Peyer's patch (tissue), 4 donors: ENCODE data around the gene COL4A6. TPM values are rescaled to one million over a fixed set of nuclear protein-coding genes. Genes with fewer than 3 reads are reported as not detected.

Experiments used
- DNase-seq, 3 donors: peaks; one replicate each; pipeline ENCODE4 v3.0.0-alpha.2; 2017 to 2019
- H3K27ac ChIP-seq, 4 donors: fragments of 200-600 bp; sonication (generic); one replicate each; pipeline ENCODE4 v1.5.1; 2016 to 2019
- H3K27me3 ChIP-seq, 2 donors: fragments of 200-600 bp; sonication (generic); one replicate each; pipeline ENCODE4 v1.5.1; 2019
- H3K36me3 ChIP-seq, 3 donors: fragments of 200-600 bp; sonication (generic); one replicate each; pipeline ENCODE4 v1.5.1; 2016 to 2019
- H3K4me1 ChIP-seq, 4 donors: fragments of 200-600 bp; sonication (generic); one replicate each; pipeline ENCODE4 v1.5.1; 2016 to 2019
- H3K4me3 ChIP-seq, 4 donors: fragments of 200-600 bp; sonication (generic); 1 replicate in 3 of 4; 2 replicates in 1 of 4; pipeline ENCODE4 v1.5.1; 2016 to 2019; ENCODE audit warnings: mild to moderate bottlenecking in 1 of 4
- H3K9me3 ChIP-seq, 4 donors: fragments of 200-600 bp; sonication (generic); one replicate each; pipeline ENCODE4 v1.5.1; 2016 to 2019; ENCODE audit warnings: mild to moderate bottlenecking in 1 of 4
- CTCF ChIP-seq, 6 experiments: fragments of 450-650 bp in 4 of 6; fragments of 200-600 bp in 2 of 6; sonication (generic) in 1 of 6; IDR thresholded peaks; one replicate each; pipeline ENCODE4 v1.5.1; 2017 to 2019; ENCODE audit warnings: antibody characterized with exemption in 6 of 6, mild to moderate bottlenecking in 3 of 6, moderate library complexity in 1 of 6
- POLR2A ChIP-seq, 2 donors: fragments of 450-650 bp; IDR thresholded peaks; one replicate each; pipeline ENCODE4 v1.5.1; 2017; ENCODE audit warnings: antibody characterized with exemption in 2 of 2, mild to moderate bottlenecking in 2 of 2, moderate library complexity in 2 of 2
- total RNA-seq, 4 donors: library from RNA; depleted of rRNA; stranded (reverse); fragments of >200 nt; gene quantifications; one replicate each; pipeline ENCODE4 v1.1.0, GENCODE V29; 2016

Gene COL4A6
- total RNA-seq, 4 donors from 2014 or later = 0.18 to 2.4 (median 0.89) TPM

- no peak for DNase-seq
- H3K9me3 ChIP-seq = no peaks in the 10 kb centered on the region
- H3K27me3 ChIP-seq = no peaks in the 10 kb centered on the region
- no peak overlapping the region for H3K27ac ChIP-seq
- H3K4me3 ChIP-seq = no peak overlapping the region
- TF ChIP-seq CTCF (IDR thresholded peaks at IDR 0.05) = no peak
- TF ChIP-seq POLR2A (IDR thresholded peaks at IDR 0.05) = no peak
- no peaks in the 10 kb centered on the region for H3K4me1 ChIP-seq
- H3K36me3 ChIP-seq = no peaks in the 10 kb centered on the region
Observed at GRCh38 chrX:108203540-108203939, 234.7 kb downstream of the COL4A6 start.

GRCh38 chrX:108199691-108200090 lies 238.5 kb downstream of the COL4A6 start:
- no peak overlapping the region for H3K27ac ChIP-seq
- peak in 5 of 6 experiments; percentile 4 to 29 (median 28) for TF ChIP-seq CTCF (IDR thresholded peaks at IDR 0.05)
- no peak for TF ChIP-seq POLR2A (IDR thresholded peaks at IDR 0.05)
- H3K9me3 ChIP-seq = no peaks in the 10 kb centered on the region
- no peak for DNase-seq
- no peaks in the 10 kb centered on the region for H3K4me1 ChIP-seq
- H3K4me3 ChIP-seq = no peak overlapping the region
- no peaks in the 10 kb centered on the region for H3K36me3 ChIP-seq
- H3K27me3 ChIP-seq = no peaks in the 10 kb centered on the region

GRCh38 chrX:108199041-108199440 lies 239.2 kb downstream of the COL4A6 start:
- no peak for DNase-seq
- H3K27ac ChIP-seq = no peak overlapping the region
- no peaks in the 10 kb centered on the region for H3K27me3 ChIP-seq
- H3K4me1 ChIP-seq = no peaks in the 10 kb centered on the region
- TF ChIP-seq CTCF (IDR thresholded peaks at IDR 0.05) (no peak), POLR2A (IDR thresholded peaks at IDR 0.05) (no peak)
- no peak overlapping the region for H3K4me3 ChIP-seq
- H3K9me3 ChIP-seq = no peaks in the 10 kb centered on the region
- H3K36me3 ChIP-seq = no peaks in the 10 kb centered on the region

GRCh38 chrX:108198420-108198819 lies 239.8 kb downstream of the COL4A6 start:
- no peaks in the 10 kb centered on the region for H3K27me3 ChIP-seq
- H3K36me3 ChIP-seq = no peaks in the 10 kb centered on the region
- no peak overlapping the region for H3K27ac ChIP-seq
- H3K9me3 ChIP-seq = no peaks in the 10 kb centered on the region
- TF ChIP-seq CTCF (IDR thresholded peaks at IDR 0.05) (no peak), POLR2A (IDR thresholded peaks at IDR 0.05) (no peak)
- H3K4me1 ChIP-seq = no peaks in the 10 kb centered on the region
- H3K4me3 ChIP-seq = no peak overlapping the region
- DNase-seq = no peak

- DNase-seq = no peak
- TF ChIP-seq POLR2A (IDR thresholded peaks at IDR 0.05) = no peak
- TF ChIP-seq CTCF (IDR thresholded peaks at IDR 0.05) = no peak
- no peaks in the 10 kb centered on the region for H3K9me3 ChIP-seq
- H3K4me1 ChIP-seq = no peaks in the 10 kb centered on the region
- H3K36me3 ChIP-seq = no peaks in the 10 kb centered on the region
- H3K4me3 ChIP-seq = no peak overlapping the region
- no peaks in the 10 kb centered on the region for H3K27me3 ChIP-seq
- no peak overlapping the region for H3K27ac ChIP-seq
Observed at GRCh38 chrX:108186811-108187210, 251.4 kb downstream of the COL4A6 start.

GRCh38 chrX:108178143-108178498 lies 260.1 kb downstream of the COL4A6 start:
- Histone ChIP-seq H3K4me3 (no peak overlapping the region), H3K36me3 (no peaks in the 10 kb centered on the region), H3K27me3 (no peaks in the 10 kb centered on the region), H3K9me3 (no peaks in the 10 kb centered on the region), H3K4me1 (no peaks in the 10 kb centered on the region), H3K27ac (no peak overlapping the region)
- DNase-seq = no peak
- TF ChIP-seq CTCF (IDR thresholded peaks at IDR 0.05) = no peak
- TF ChIP-seq POLR2A (IDR thresholded peaks at IDR 0.05) = no peak
